ENCODE results near the gene CSTPP1.

The CSTPP1 gene

DNA sequence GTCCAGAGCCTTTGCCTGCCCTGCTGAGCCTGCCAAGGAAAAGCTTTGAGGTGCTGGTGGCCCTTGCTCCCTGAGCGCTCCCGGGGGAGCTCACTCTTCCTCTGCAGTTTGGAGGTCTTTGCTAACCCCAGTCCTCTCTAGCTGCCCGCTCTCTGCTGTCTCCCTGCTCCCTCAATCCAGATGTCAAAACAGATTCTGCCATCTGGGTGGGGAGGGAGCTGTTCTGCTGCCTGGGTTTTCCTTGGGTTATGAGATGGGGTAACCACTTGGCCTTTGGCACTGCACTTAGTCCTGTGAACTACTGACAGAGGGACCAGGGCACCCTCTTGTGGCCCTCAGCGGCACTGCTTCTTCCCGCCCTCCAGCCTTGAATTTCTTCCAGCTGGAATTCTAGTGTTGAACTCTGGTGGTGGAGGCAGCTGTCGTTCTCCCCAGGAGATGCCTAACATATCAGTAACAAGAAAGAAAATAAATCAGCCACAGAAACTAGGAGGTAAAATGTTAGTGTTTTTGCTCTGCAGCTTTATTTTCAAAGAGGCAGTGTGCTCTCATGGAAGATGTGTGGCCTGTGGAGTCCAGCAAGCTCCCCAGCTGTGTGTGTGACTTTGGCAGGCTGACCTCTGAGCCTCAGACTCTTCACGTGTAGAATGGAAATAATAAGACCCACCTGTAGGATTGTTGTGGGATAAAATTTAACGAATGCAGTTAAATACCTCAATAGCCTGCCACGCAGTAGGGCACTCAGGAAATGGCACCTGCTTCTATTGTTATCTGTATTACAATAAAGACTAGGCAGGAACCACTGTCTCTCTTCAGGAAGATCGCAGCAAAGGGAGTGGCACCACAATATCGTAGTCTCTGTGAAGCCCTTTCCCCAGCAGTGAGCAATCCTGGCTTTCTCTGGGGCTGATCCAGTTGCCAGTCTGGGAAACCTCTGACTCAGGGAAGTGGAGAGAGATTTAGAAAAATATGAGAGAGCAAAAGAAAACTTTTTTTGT lies 216.7 kb downstream of the CSTPP1 start:
- H3K4me3 ChIP-seq (ENCODE audit: low read length): peak overlapping the region; percentile 49
- H3K27ac ChIP-seq (ENCODE audit: low read depth, low read length): peak overlapping the region; percentile 56
- no peaks in the 10 kb centered on the region for H3K79me2 ChIP-seq (ENCODE audit: control insufficient read depth, low read length)
- no peaks in the 10 kb centered on the region for H3K9me3 ChIP-seq (ENCODE audit: control insufficient read depth, insufficient read depth, low read length)
- H3K27me3 ChIP-seq (ENCODE audit: control insufficient read depth, low read length): no peaks in the 10 kb centered on the region
- no peaks in the 10 kb centered on the region for H3K36me3 ChIP-seq (ENCODE audit: control insufficient read depth, low read length)
- no peaks in the 10 kb centered on the region for H3K9me2 ChIP-seq (replicated peaks; ENCODE audit: control insufficient read depth, low read length)
- H3K4me2 ChIP-seq (ENCODE audit: low read length): peak overlapping the region; percentile 63
- TF ChIP-seq CTCF (IDR thresholded peaks at IDR 0.05; ENCODE audit: low read depth, low read length, poor library complexity, severe bottlenecking) (peak; percentile 100), EZH2phosphoT487 (IDR thresholded peaks at IDR 0.05; ENCODE audit: borderline replicate concordance, low read length) (no peak)
- no peaks in the 10 kb centered on the region for H4K20me1 ChIP-seq (ENCODE audit: control insufficient read depth, insufficient read depth, low read depth, low read length)
- peaks cover 54% of the 10 kb centered on the region for H3K4me1 ChIP-seq (ENCODE audit: control insufficient read depth, low read length)
- H3F3A ChIP-seq (ENCODE audit: control insufficient read depth, insufficient read depth): peaks cover 3% of the 10 kb centered on the region; the same call in 1 of the 2 replicates

GRCh38 chr11:47154616-47155570 lies 218.3 kb downstream of the CSTPP1 start:
- H3K27me3 ChIP-seq (ENCODE audit: control insufficient read depth, low read length): no peaks in the 10 kb centered on the region
- H3F3A ChIP-seq (ENCODE audit: control insufficient read depth, insufficient read depth): peaks cover 3% of the 10 kb centered on the region; the same call in 1 of the 2 replicates
- H3K79me2 ChIP-seq (ENCODE audit: control insufficient read depth, low read length): no peaks in the 10 kb centered on the region
- H3K27ac ChIP-seq (ENCODE audit: low read depth, low read length): no peak overlapping the region
- H3K9me3 ChIP-seq (ENCODE audit: control insufficient read depth, insufficient read depth, low read length): no peaks in the 10 kb centered on the region
- TF ChIP-seq CTCF (IDR thresholded peaks at IDR 0.05; ENCODE audit: low read depth, low read length, poor library complexity, severe bottlenecking) (no peak), EZH2phosphoT487 (IDR thresholded peaks at IDR 0.05; ENCODE audit: borderline replicate concordance, low read length) (no peak)
- H3K36me3 ChIP-seq (ENCODE audit: control insufficient read depth, low read length): no peaks in the 10 kb centered on the region
- H3K4me1 ChIP-seq (ENCODE audit: control insufficient read depth, low read length): peaks cover 52% of the 10 kb centered on the region
- H3K4me2 ChIP-seq (ENCODE audit: low read length): peak overlapping the region; percentile 69
- no peaks in the 10 kb centered on the region for H3K9me2 ChIP-seq (replicated peaks; ENCODE audit: control insufficient read depth, low read length)
- no peaks in the 10 kb centered on the region for H4K20me1 ChIP-seq (ENCODE audit: control insufficient read depth, insufficient read depth, low read depth, low read length)
- peak overlapping the region; percentile 43 for H3K4me3 ChIP-seq (ENCODE audit: low read length)

GRCh38 chr11:47155879-47156278 lies 219.3 kb downstream of the CSTPP1 start:
- no peak overlapping the region; the same call in 1 of the 2 replicates for H3K4me3 ChIP-seq (ENCODE audit: low read length)
- H3K4me2 ChIP-seq (ENCODE audit: low read length): no peak overlapping the region
- no peaks in the 10 kb centered on the region for H3K9me2 ChIP-seq (replicated peaks; ENCODE audit: control insufficient read depth, low read length)
- H3K9me3 ChIP-seq (ENCODE audit: control insufficient read depth, insufficient read depth, low read length): no peaks in the 10 kb centered on the region
- peaks cover 3% of the 10 kb centered on the region; the same call in 1 of the 2 replicates for H3F3A ChIP-seq (ENCODE audit: control insufficient read depth, insufficient read depth)
- H3K4me1 ChIP-seq (ENCODE audit: control insufficient read depth, low read length): peaks cover 44% of the 10 kb centered on the region
- no peaks in the 10 kb centered on the region for H3K79me2 ChIP-seq (ENCODE audit: control insufficient read depth, low read length)
- H3K27ac ChIP-seq (ENCODE audit: low read depth, low read length): no peak overlapping the region
- H3K27me3 ChIP-seq (ENCODE audit: control insufficient read depth, low read length): no peaks in the 10 kb centered on the region
- TF ChIP-seq EZH2phosphoT487 (IDR thresholded peaks at IDR 0.05; ENCODE audit: borderline replicate concordance, low read length): no peak
- no peak for TF ChIP-seq CTCF (IDR thresholded peaks at IDR 0.05; ENCODE audit: low read depth, low read length, poor library complexity, severe bottlenecking)
- peaks cover 3% of the 10 kb centered on the region; the same call in 1 of the 2 replicates for H3K36me3 ChIP-seq (ENCODE audit: control insufficient read depth, low read length)
- H4K20me1 ChIP-seq (ENCODE audit: control insufficient read depth, insufficient read depth, low read depth, low read length): no peaks in the 10 kb centered on the region

Measured in DOHH2 (cell line).